GM21360 (cell line): ENCODE data around the gene SELENOK.
A peak's percentile ranks its signal among the peaks of the same experiment; 100 is the strongest.
"Not testable (repeated sequence)": the region's sequence is repeated elsewhere in the genome, so short reads cannot be mapped to it uniquely, and the experiment has no call there.

Experiments used
- ATAC-seq: cut with Tn5 transposase; IDR thresholded peaks from one replicate; pipeline ENCODE4 v1.9.1; 2021; ENCODE audit warnings: mild to moderate bottlenecking, moderate library complexity; ENCODE audit not compliant: unreplicated experiment

The SELENOK gene

DNA sequence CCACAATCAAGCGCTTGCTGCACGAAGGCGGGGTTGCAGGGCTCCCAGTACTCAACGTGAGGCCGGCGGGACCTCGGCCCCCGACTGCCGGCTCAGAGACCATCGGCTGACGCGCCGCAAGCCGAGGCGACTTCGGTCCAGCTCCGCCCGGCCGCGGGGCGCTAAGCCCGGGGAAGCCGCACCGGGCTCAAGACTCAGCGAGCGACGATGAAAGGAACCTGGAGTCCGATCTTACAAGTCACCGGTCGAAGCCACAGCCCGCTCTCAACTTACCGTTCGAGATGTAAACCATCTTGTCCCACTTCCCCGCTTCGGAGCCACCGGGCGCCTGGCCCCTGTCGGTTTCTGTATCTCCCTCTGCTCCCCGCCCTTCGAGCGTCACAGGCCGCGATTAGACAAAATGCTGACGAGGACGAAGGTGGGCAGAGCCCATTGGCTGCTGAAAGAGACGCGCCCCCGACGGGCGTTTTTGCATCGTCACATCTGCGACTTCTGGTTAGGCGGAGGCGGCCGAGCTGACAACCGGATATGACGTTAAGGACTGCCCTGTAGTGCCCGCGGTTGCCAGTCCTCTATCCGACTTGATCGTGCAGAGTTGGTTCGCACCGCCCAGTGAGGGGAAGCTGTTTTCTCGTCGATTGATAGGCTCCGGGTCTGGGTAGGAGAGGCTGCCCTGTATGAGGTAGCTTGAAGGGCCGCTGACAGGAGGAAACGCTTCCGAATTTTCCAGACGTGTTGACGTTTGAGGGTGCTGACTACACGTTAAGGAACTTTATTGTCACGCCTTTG is at the start of gene SELENOK:
SELENOK (minus strand) TSS at position 363 of the 789 bp plus-strand sequence.
- peak; percentile 95 for ATAC-seq

DNA sequence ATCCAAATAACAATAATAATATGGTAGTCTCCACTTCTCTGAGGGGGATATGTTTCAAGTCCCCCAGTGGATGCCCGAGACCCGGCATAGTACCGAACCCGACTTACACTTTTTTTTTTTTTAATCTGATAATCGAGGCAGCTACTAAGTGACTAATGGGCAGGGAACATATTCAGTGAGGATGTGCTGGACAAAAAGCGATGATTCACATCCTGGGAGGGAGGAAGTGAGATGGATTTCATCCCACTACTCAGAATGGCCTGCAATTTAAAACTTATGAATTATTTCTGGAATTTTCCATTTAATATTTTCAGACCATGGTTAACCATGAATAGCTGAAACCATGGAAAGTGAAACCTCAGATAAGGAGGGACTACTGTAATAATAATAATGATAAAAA is 49.5 kb upstream of the SELENOK start:
- no peak for ATAC-seq

DNA sequence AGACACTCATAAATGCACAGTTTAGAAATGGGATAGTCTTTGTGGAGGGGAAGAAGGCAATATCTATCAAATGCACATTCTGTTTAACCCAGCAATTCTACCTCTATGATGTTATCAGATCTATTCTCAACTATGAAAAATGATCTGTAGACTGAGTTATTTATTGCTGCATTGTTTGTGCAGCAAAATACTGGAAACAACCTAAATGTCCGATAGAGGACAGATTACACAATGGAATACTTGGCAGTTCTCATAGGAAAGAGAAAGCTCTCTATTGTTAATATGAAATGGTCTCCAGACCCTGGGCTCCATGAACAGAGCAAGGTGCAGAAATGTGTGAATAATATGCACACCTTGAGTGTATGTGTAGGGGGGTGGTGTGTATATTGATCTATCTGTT is 49.0 kb upstream of the SELENOK start:
- ATAC-seq = no peak

DNA sequence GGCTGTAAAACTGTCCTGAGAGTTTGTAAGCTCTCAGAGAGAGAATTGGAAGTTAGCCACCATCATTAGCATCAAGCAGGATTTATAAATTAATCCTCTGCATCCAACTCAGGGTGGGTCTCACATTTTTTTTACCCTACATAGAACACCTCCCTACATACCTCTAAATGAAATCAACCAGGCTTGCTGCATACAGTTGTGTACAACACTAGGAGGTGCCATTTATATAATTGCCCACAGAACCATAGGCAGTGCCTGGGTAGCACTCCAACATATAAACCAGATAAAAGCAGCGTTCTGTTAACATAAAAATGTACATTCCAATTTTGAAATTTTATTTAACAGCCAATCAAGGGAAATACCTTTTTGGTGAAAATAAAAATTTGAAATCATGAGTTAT is 48.2 kb upstream of the SELENOK start:
- ATAC-seq = no peak

DNA sequence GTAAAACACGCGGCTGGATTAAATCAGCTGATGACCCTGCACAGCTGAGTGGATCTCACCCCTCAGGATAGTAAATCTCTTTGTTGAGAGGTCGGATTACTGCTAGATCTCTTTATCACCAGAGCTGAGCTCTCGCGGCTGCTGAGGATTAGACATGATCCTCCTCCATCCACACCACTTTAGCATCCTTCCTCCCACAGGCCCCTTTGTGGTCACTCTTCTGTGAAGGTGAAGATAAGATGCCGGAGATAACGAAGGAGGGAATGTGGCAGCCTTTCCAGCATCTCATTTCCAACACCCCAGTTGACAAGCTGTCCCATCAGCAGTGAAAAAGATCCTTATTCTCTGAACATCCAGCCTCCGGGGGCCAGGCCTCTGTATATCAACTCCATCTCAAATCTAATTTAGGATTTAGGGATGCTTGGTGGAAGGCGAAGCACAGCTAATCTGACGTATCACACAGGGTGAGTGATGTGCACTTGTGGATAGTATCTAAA is 47.5 kb upstream of the SELENOK start:
- ATAC-seq = no peak

DNA sequence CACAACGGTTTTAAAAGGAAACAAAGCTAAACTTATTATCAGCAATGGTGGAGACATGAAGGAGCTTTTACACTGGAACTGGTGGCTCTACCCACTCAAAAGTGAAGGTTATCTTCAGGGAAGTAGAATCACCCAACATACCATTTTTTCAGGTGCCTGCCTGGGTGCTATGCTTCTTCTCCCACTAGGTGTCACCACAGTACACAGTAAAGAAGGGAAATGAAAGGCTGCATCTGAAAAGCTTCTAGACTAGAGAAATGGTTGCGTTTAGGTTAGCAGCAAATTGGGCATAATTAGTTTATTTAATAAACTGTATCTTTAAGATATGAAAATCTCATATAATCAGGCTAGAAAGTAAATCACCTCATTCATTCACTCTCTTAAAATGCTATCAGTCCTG is 47.0 kb upstream of the SELENOK start:
- ATAC-seq = no peak

DNA sequence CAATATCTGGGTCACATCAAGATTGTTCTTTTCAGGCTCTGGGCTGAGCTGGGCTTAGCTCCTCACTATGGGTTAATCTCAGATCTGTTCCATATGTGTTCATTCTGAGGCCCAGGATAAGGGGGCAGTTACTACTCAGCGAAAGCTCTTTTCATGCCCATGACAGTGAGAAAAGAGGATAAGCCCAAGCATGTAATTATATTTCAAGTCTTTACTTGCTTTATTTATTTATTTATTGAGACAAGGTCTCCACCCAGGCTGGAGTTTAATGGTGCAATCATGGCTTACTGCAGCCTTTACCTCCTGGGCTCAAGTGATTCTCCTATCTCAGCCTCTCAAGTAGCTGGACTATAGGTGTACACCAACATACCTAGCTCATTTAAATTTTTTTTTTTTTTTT is 44.7 kb upstream of the SELENOK start:
- no peak for ATAC-seq

DNA sequence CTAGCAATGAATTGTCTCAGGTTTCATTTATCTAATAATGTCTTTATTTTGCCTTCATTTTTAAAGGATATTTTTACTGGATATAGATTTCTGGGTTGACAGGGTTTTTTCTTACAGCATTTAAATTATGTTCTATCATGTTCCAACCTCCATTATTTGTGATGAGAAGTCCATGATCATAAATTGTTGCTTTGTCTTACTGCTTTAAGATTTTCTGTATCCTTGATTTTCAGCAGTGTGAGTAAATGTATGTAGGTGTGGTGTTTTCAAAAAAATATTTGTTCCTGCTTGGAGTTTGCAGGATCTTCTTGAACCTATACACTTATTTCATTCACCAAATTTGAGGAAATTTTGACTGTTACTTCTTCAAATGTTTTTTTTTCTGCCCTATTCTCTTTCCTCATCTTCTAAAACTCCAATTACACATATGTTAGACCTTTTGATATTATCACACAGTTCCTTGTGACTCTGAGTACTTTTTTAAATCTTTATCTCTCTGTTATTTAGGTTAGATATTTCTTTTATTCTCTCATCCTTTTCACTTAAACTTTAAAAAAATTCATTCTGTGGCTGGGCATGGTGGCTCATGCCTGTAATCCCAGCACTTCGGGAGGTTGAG is 43.7 kb upstream of the SELENOK start:
- ATAC-seq = no peak

DNA sequence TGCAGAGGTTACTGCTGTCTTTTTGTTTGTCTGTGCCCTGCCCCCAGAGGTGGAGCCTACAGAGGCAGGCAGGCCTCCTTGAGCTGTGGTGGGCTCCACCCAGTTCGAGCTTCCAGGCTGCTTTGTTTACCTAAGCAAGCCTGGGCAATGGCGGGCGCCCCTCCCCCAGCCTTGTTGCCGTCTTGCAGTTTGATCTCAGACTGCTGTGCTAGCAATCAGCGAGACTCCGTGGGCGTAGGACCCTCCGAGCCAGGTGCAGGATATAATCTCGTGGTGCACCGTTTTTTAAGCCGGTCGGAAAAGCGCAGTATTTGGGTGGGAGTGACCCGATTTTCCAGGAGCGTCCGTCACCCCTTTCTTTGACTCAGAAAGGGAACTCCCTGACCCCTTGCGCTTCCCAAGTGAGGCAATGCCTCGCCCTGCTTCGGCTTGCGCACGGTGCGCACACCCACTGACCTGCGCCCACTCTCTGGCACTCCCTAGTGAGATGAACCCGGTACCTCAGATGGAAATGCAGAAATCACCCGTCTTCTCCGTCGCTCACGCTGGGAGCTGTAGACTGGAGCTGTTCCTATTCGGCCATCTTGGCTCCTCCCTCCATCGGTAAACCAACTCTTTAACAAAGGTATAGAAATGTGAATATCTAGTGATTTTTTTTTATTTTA is 35.7 kb upstream of the SELENOK start:
- ATAC-seq = not testable (repeated sequence)

DNA sequence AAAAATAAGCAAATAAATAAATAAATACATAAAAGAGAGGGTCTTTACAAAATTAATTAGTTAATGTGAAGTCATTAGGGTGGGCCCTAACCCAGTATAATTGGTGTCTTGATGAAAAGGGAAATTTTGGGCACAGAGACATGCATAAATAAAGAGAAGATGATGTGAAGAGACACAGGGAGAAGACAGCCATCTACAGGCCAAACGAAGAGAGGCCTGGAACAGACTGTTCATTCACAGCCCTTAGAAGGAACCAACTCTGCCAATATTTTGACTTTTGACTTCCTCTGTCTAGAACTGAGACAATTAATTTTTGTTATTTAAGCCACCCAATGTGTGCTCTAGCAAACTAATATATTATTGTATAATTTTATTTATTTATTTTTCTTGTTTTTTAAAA is 29.6 kb upstream of the SELENOK start:
- no peak for ATAC-seq

DNA sequence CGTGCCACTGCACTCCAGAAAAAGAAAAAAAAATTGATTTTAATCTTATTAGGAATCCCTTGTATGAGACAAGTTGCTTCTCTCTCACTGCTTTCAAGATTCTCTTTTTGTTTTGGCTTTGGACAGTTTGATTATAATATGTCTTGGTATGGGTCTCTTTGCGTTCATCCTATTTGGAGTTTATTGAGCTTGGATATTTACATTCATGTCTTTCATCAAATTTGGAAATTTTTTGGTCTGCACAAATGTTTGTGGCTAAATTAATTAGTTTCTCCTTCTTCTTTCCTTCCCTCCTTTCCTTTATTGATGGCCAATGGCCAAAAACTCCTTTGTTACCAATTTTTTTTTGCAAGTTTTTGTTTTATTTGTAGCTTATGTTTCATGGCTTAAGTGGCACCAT is 28.1 kb upstream of the SELENOK start:
- no peak for ATAC-seq

DNA sequence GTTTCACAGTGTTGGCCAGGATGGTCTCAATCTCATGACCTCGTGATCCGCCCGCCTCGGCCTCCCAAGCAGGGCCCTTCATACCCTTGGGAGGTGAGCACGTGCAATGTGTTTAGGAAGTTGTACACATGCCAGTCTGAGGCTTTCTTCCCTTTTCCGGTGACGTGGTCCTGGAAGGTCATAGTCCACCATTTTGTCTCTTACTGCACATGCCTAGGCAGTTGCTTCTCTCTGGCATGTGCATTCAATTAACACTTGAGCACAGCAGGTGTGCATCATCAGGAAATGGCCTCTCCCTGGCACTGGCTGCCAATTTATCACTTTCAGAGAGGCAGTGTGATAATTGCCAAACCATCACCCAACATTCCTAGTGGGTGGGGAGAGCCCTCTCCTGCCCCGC is 21.7 kb upstream of the SELENOK start:
- no peak for ATAC-seq

DNA sequence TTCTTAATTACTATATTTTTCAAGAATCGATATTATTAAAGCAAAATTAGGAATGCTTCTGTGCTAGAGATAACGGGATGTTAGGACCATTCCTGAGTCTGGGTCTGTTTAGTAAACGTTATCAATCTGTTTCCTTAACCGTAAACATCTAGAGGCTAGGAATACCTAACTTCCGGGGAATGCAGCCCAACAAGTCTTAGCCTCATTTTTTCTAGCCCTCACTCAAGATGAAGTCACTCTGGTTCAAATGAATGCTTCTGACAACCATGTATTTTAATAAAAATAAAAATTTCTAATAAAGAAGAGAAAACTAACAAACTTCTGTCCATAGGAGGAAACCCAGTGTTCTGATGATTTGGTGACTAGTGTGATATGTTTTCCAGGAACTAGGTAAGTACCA is 11.1 kb upstream of the SELENOK start:
- no peak for ATAC-seq

DNA sequence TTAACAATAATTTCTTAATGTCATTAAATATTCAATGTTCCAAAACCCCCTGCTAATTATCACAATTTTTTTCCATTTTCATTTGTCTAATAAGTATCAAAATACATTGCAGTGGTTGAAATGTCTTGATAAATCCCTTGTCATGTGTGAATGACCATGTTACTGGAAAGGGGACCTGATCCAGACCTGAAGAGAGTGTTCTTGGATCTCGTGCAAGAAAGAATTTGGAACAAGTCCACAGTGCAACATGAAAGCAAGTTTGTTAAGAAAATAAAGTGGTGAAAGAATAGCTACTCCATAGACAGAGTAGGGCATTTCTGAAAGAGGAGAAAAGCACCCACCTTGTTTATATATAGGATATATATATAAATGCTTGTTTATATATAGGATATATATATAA is 10.4 kb upstream of the SELENOK start:
- ATAC-seq = no peak

DNA sequence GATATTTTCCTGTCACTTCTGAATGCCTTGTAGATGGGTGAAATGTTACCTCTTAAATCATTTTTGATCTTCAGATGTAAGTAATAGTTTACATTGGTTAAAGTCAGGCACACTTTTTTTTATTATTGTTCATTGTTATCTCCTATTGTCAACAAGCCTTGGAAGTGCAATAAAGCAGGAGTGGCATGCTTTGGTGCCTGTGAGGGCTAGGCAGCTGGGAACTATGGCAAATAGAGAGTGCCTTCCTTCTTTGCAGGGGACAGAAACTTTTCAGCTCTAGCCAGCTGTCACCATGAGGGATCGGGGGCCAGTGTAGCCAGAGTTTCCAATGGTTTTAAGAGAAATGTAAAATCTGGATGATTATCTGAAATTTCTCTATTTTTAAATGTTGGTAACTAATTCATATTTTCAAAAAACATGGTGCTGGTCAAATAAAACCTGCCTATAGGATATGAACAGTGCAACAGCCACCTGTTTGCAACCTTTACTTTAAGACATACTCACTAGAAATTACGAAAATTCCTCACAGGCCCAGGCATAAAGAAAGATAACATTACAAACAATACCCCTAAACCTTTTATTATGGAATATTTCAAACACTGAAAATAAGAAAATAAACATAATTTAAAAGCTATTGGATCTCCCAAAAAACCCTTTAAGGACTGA is 9.1 kb upstream of the SELENOK start:
- ATAC-seq = no peak

DNA sequence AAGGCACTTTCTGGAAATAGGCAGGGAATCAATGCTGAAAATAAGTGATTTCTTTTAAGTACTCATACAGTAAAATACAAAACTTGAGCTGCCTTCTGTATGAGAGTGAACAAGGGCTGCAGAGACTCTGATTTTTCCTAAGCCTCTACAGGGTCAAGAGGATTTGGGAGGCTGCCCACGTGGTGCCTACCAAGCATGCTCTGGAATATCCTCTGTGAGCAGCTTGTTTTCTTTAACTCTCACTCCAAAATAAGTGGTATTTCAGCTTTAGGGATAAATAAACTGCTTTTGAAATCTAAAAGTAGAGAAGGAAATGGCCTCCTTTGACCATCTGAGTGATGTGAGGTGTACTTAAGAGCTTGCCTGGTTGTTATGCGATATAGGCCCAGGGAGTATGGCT is 8.1 kb upstream of the SELENOK start:
- ATAC-seq = no peak

DNA sequence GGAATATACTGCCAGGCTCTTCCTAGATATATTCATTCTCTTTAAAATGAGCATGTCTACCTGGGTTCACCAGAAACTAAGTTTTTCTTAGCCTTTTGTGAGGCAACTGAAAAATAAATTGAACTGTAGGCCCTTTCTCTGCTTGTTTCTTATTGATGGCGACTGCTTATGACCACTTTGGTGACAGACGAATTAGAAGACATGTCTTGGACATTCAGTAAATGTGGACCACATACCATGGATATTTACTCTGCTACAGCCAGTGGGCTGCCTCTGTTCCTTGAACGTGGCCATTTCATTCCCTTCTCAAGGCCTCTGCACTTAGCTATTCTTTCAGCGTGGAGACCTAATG is 603 bp upstream of the SELENOK start:
- ATAC-seq = no peak

DNA sequence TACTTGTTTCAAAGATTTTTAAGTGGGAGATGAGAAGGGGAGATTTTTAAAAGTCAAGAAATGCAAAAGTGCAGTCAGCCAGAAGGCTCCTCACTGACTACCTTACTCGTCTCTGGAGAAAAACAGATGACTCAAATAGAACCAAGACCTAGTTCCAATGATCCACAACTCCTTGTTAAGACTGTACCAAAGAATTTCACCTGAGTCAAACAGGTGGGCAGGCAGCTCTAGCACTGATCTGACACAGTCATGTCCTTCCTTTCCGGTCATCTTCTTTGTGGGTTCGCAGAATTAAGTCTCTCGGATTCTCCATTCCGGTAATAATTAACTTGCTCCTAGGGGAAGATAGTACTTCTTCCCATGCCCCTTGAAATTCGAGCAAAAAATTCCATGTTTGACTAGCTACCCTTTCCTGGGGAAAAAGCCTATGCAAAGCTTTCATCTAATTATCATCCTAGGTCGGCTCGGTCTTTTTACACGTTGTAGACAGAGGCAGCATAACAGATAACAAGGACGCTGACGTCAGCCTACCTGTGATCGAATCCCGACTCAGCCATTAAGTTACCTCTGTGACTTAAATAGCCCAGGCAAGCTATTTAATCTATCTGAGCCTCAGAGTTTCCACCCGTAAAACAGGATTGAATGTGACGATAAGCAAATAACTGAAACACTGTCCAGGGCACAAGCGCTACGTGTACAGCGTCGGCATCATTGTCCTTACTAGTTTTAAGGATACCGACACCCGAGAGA is 758 bp downstream of the SELENOK start:
- ATAC-seq = no peak

DNA sequence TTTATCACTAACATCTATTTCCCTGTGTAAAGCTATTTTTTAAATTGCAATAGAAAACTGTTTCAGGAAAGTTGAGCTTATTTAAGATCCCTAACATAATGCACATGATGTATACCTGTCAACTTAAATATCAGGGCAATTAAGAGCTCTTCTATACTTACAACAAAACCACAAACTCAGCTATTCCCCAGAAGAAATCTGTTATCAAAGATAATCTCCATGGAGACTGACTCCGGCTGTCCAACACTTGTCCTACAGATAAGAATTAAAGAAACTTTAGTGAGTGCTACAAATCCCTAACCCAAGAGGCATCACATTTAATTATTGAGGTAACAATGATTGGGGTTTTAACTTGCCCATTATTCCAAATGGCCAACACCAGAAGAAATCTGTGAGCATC is 3.4 kb downstream of the SELENOK start:
- no peak for ATAC-seq

DNA sequence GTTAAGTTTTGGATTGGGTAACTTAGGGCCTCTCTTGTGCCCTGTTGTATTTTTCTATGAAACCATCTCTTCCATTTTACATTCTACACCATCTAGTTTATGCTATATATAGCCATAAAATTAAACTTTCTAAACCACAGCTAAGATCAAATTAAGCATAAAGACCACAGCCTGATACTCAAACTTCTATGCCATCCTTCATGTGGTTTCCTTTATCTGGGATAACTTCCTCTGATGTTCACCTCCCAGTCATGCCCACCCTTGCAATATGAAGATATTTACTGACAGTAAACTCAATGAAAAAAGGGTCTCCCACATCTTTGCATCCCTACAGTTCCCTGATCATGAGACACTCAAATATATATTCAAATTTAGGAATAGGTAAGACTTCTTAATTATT is 4.2 kb downstream of the SELENOK start:
- ATAC-seq = no peak

DNA sequence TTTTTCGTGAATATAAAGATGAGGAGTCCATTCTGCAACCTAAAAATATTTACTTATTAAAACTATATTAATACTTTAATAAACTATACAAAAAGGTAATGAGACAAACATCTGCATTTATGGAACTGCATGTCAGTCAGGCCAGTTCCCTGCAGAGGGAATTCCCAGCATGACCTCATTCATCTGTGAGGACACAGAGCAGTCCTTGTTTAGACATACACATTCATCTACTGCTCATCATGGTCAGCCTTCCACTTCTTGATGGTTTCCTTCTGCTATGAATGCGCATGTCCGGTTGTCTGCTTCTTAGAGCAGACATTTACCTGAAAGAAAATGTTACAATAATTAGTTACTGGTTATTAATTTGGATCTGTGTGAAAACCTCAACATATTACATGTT is 6.4 kb downstream of the SELENOK start:
- ATAC-seq = no peak
